HCT116 (cell line): ENCODE data around the gene PIGN. TPM values are rescaled to one million over a fixed set of nuclear protein-coding genes. Genes with fewer than 3 reads are reported as not detected.

Experiments used
- ATAC-seq: fragments of 200-7000 bp; cut with Tn5 transposase; 2 replicates; pipeline ENCODE4 v1.9.1; 2020; ENCODE audit warnings: mild to moderate bottlenecking, moderate library complexity
- BruUV-seq: library from RNA; stranded (reverse); fragments of 400-500 nt; replicated peaks from 2 replicates; lab custom pipeline; 2021; lab: Mats Ljungman, UMichigan
- CTCF ChIA-PET: fragments of 300-600 bp; sonication (Branson Sonifier 250); formaldehyde crosslinking; loops from one replicate; lab custom pipeline; 2021; ENCODE audit warnings: antibody characterized with exemption; lab: Charles Lee
- POLR2A ChIA-PET: fragments of 300-600, 350-600 bp; sonication (Branson Sonifier 250); formaldehyde crosslinking; loops from one replicate; lab custom pipeline; 2021; ENCODE audit warnings: antibody characterized with exemption; lab: Charles Lee
- RAD21 ChIA-PET, 2 experiments: fragments of 300-600 bp; sonication (Branson Sonifier 250); formaldehyde crosslinking; loops; one replicate each; lab custom pipeline; 2023; ENCODE audit warnings: low total read pairs in 2 of 2; ENCODE audit not compliant: uncharacterized antibody in 2 of 2, unreplicated experiment in 2 of 2, low non-redundant PET in 1 of 2; lab: Charles Lee
- DNase-seq: peaks from one replicate; pipeline ENCODE4 v3.0.0-alpha.2; 2010; ENCODE audit warnings: low read depth, low spot score
- H2AFZ ChIP-seq: fragments of 200-600 bp; shearing (Covaris generic), sonication (generic); 2 replicates; pipeline ENCODE4 v1.6.1; 2017; ENCODE audit warnings: low read depth, mixed run types, mixed read lengths, antibody characterized with exemption, low read length; ENCODE audit not compliant: poor library complexity, severe bottlenecking
- H3K27ac ChIP-seq: 2 replicates; pipeline ENCODE4 v1.5.1; 2012; ENCODE audit warnings: low read depth, low read length
- H3K27me3 ChIP-seq: fragments of 200-600 bp; sonication (generic); 2 replicates; pipeline ENCODE4 v1.6.1; 2016; ENCODE audit warnings: mixed run types, low read length, mixed read lengths; ENCODE audit not compliant: insufficient read depth
- H3K36me3 ChIP-seq, 2 experiments: fragments of 200-500 bp in 1 of 2; fragments of 200-600 bp in 1 of 2; sonication (Bioruptor generic) in 1 of 2; sonication (generic) in 1 of 2; 2 replicates each; pipeline versions ENCODE4 v1.5.1 to v1.6.1; 2014 to 2016; ENCODE audit warnings: low read length in 2 of 2, inconsistent platforms in 1 of 2, mixed read lengths in 1 of 2, mixed run types in 1 of 2; ENCODE audit not compliant: insufficient read depth in 2 of 2, control insufficient read depth in 1 of 2
- H3K4me1 ChIP-seq, 2 experiments: fragments of 200-600 bp in 1 of 2; sonication (generic) in 1 of 2; 2 replicates each; pipeline versions ENCODE4 v1.5.1 to v1.6.1; 2012 to 2017; ENCODE audit warnings: low read length in 2 of 2, inconsistent platforms in 1 of 2, mild to moderate bottlenecking in 1 of 2, mixed read lengths in 1 of 2, mixed run types in 1 of 2, moderate library complexity in 1 of 2; ENCODE audit not compliant: insufficient read depth in 2 of 2, control insufficient read depth in 1 of 2
- H3K4me2 ChIP-seq: fragments of 200-600 bp; sonication (generic); 2 replicates; pipeline ENCODE4 v1.6.1; 2017; ENCODE audit warnings: mixed run types, low read length, mixed read lengths
- H3K4me3 ChIP-seq, 2 experiments: fragments of 200-600 bp in 1 of 2; sonication (generic) in 1 of 2; replicated peaks in 1 of 2; 2 replicates each; pipeline ENCODE4 v1.5.1; 2011 to 2016; ENCODE audit warnings: low read length in 2 of 2, control low read depth in 1 of 2, low read depth in 1 of 2, mild to moderate bottlenecking in 1 of 2, mixed read lengths in 1 of 2, mixed run types in 1 of 2
- H3K79me2 ChIP-seq: fragments of 200-600 bp; sonication (generic); 2 replicates; pipeline ENCODE4 v1.6.1; 2017; ENCODE audit warnings: mild to moderate bottlenecking, mixed run types, low read length, moderate library complexity, mixed read lengths; ENCODE audit not compliant: insufficient read depth
- H3K9ac ChIP-seq: fragments of 200-600 bp; sonication (generic); 2 replicates; pipeline ENCODE4 v1.6.1; 2016; ENCODE audit warnings: low read length, mixed read lengths
- H3K9me2 ChIP-seq: fragments of 200-600 bp; sonication (generic), shearing (Covaris generic); 2 replicates; pipeline ENCODE4 v1.6.1; 2017; ENCODE audit warnings: mixed run types, mild to moderate bottlenecking, moderate library complexity; ENCODE audit not compliant: insufficient read depth
- H3K9me3 ChIP-seq, 2 experiments: fragments of 200-500 bp in 1 of 2; fragments of 200-600 bp in 1 of 2; sonication (Bioruptor generic) in 1 of 2; sonication (generic) in 1 of 2; 2 replicates each; pipeline ENCODE4 v1.6.1; 2014 to 2017; ENCODE audit warnings: low read length in 2 of 2, mixed read lengths in 2 of 2, inconsistent platforms in 1 of 2, low read depth in 1 of 2, mild to moderate bottlenecking in 1 of 2, mixed run types in 1 of 2, moderate library complexity in 1 of 2; ENCODE audit not compliant: control insufficient read depth in 1 of 2, insufficient read depth in 1 of 2
- H4K20me1 ChIP-seq: fragments of 200-600 bp; sonication (generic), shearing (Covaris generic); 2 replicates; pipeline ENCODE4 v1.6.1; 2017; ENCODE audit warnings: mixed run types, mild to moderate bottlenecking, moderate library complexity; ENCODE audit not compliant: insufficient read depth
- CBX3 ChIP-seq: IDR thresholded peaks from 2 replicates; pipeline ENCODE4 v1.6.1; 2012; ENCODE audit warnings: low read depth
- CEBPB ChIP-seq: IDR thresholded peaks from 2 replicates; pipeline ENCODE4 v1.6.1; 2012; ENCODE audit warnings: low read depth
- CTCF ChIP-seq, 3 experiments: fragments of 200-600 bp in 1 of 3; sonication (generic) in 1 of 3; IDR thresholded peaks in 2 of 3; conservative IDR thresholded peaks in 1 of 3; 2 replicates each; pipeline ENCODE4 v1.5.1; 2012 to 2017; ENCODE audit warnings: low read depth in 2 of 3, low read length in 2 of 3, antibody characterized with exemption in 1 of 3, borderline replicate concordance in 1 of 3, control low read depth in 1 of 3, mild to moderate bottlenecking in 1 of 3, mixed read lengths in 1 of 3, mixed run types in 1 of 3, moderate library complexity in 1 of 3; ENCODE audit not compliant: insufficient read depth in 1 of 3
- EGR1 ChIP-seq: IDR thresholded peaks from 2 replicates; pipeline ENCODE4 v1.6.1; 2012; ENCODE audit warnings: low read depth
- FOSL1 ChIP-seq: IDR thresholded peaks from 2 replicates; pipeline ENCODE4 v1.6.1; 2012; ENCODE audit warnings: low read depth
- JUND ChIP-seq: IDR thresholded peaks from 2 replicates; pipeline ENCODE4 v1.6.1; 2012
- MAX ChIP-seq: IDR thresholded peaks from 2 replicates; pipeline ENCODE4 v1.6.1; 2012
- POLR2AphosphoS5 ChIP-seq: IDR thresholded peaks from 2 replicates; pipeline ENCODE4 v1.6.1; 2011; ENCODE audit warnings: mild to moderate bottlenecking, low read depth, low read length, moderate library complexity
- RAD21 ChIP-seq: IDR thresholded peaks from 2 replicates; pipeline ENCODE4 v1.6.1; 2012; ENCODE audit warnings: low read depth, mild to moderate bottlenecking
- SIN3A ChIP-seq: IDR thresholded peaks from 2 replicates; pipeline ENCODE4 v1.6.1; 2012; ENCODE audit warnings: low read depth
- SP1 ChIP-seq: IDR thresholded peaks from 2 replicates; pipeline ENCODE4 v1.6.1; 2012; ENCODE audit warnings: low read depth
- SRF ChIP-seq: IDR thresholded peaks from 2 replicates; pipeline ENCODE4 v1.6.1; 2012; ENCODE audit warnings: low read depth
- TCF7L2 ChIP-seq: IDR thresholded peaks from 2 replicates; pipeline ENCODE4 v1.7.0; 2011; ENCODE audit warnings: borderline replicate concordance, inconsistent platforms; ENCODE audit not compliant: insufficient read depth, insufficient read length; ENCODE audit errors: extremely low read depth
- YY1 ChIP-seq: IDR thresholded peaks from 2 replicates; pipeline ENCODE4 v1.6.1; 2011; ENCODE audit warnings: low read length, low read depth, moderate library complexity, mild to moderate bottlenecking; ENCODE audit not compliant: insufficient replicate concordance; ENCODE audit errors: extremely low read depth
- ZFX ChIP-seq: fragments of 450-650 bp; IDR thresholded peaks from 2 replicates; pipeline ENCODE4 v1.6.1; 2017
- intact Hi-C: fragments of 100-400 bp; cut with micrococcal nuclease; formaldehyde crosslinking; loops from 2 replicates; pipeline ENCODE4 v1.10.0; 2022
- total RNA-seq: library from RNA; stranded (reverse); gene quantifications from one replicate; pipeline ENCODE4 v1.2.1, GENCODE V29; 2021; ENCODE audit not compliant: unreplicated experiment

Gene PIGN
- total RNA-seq, 1 experiment from 2014 or later = 12.2 TPM

- Histone ChIP-seq H3K9ac (no peak overlapping the region), H3K27me3 (no peaks in the 10 kb centered on the region), H4K20me1 (no peaks in the 10 kb centered on the region), H3K27ac (no peak overlapping the region), H3K36me3 (no peaks in the 10 kb centered on the region), H3K9me3 (no peaks in the 10 kb centered on the region), H2AFZ (no peak overlapping the region), H3K4me1 (no peaks in the 10 kb centered on the region), H3K4me2 (no peak overlapping the region), H3K79me2 (no peaks in the 10 kb centered on the region), H3K4me3 (no peak overlapping the region), H3K9me2 (no peaks in the 10 kb centered on the region)
- ChIA-PET CTCF (no interaction called here), POLR2A (no interaction called here), RAD21 (no interaction called here)
- TF ChIP-seq TCF7L2 = no peak
- no peak for TF ChIP-seq SIN3A
- no peak for TF ChIP-seq SP1
- TF ChIP-seq YY1 = no peak
- TF ChIP-seq CBX3 = no peak
- TF ChIP-seq CEBPB = no peak
- no peak for TF ChIP-seq EGR1
- no peak for TF ChIP-seq RAD21
- no peak for TF ChIP-seq FOSL1
- no peak for TF ChIP-seq JUND
- no peak for TF ChIP-seq POLR2AphosphoS5
- TF ChIP-seq CTCF (IDR thresholded peaks at IDR 0.05 in 2 of 3, conservative IDR thresholded peaks at IDR 0.05 in 1 of 3; ENCODE audit: borderline replicate concordance in 1 of 3, insufficient read depth in 1 of 3, low read depth in 2 of 3, low read length in 2 of 3) = no peak
- no peak for TF ChIP-seq ZFX
- no peak for TF ChIP-seq MAX
- no peak for TF ChIP-seq SRF
- DNase-seq (no peak), ATAC-seq (no peak)
- BruUV-seq = no TSS peak
- intact Hi-C loops = no loop called here
These were observed 175.4 kb downstream of the PIGN start for GRCh38 chr18:62011416-62011815.
